ENCODE data around the gene RASSF5.

- TF ChIP-seq, protein P1, sequence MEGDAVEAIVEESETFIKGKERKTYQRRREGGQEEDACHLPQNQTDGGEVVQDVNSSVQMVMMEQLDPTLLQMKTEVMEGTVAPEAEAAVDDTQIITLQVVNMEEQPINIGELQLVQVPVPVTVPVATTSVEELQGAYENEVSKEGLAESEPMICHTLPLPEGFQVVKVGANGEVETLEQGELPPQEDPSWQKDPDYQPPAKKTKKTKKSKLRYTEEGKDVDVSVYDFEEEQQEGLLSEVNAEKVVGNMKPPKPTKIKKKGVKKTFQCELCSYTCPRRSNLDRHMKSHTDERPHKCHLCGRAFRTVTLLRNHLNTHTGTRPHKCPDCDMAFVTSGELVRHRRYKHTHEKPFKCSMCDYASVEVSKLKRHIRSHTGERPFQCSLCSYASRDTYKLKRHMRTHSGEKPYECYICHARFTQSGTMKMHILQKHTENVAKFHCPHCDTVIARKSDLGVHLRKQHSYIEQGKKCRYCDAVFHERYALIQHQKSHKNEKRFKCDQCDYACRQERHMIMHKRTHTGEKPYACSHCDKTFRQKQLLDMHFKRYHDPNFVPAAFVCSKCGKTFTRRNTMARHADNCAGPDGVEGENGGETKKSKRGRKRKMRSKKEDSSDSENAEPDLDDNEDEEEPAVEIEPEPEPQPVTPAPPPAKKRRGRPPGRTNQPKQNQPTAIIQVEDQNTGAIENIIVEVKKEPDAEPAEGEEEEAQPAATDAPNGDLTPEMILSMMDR (IDR thresholded peaks at IDR 0.05) = no peak
- no peak for TF ChIP-seq POLR2A (IDR thresholded peaks at IDR 0.05)
These were observed 30.7 kb upstream of the RASSF5 start for GRCh38 chr1:206476591-206476990.

All from uterus (tissue), 2 donors.